Vagina (tissue), 2 donors: Measurements from ENCODE around the gene ACAT1.

Experiments
- CTCF ChIP-seq, 3 experiments: fragments of 450-650 bp in 2 of 3; fragments of 200-600 bp in 1 of 3; sonication (generic) in 1 of 3; IDR thresholded peaks; one replicate each; pipeline ENCODE4 v1.5.1; 2017 to 2019; ENCODE audit warnings: antibody characterized with exemption in 3 of 3, mild to moderate bottlenecking in 2 of 3, moderate library complexity in 2 of 3
- POLR2A ChIP-seq, 2 donors: fragments of 450-650 bp; IDR thresholded peaks; one replicate each; pipeline ENCODE4 v1.6.1; 2017; ENCODE audit warnings: antibody characterized with exemption in 2 of 2, mild to moderate bottlenecking in 2 of 2, moderate library complexity in 2 of 2

DNA sequence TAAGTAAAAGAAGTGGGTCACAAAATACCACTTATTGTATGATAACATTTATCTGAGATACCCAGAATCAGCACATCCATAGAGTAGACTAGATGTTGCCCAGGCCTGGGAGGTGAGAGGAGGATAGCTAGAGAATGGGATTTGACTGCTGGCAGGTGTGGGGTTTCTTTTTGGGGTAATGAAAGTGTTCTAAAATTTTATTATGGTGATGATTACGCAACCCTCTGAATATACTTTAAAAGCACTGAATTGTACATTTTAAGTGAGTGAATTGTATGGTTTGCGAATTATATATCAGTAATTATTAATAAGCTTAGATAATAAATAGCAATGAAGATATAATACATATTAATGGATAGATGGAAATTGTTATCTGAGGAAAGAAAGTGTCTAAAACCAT is 35.7 kb upstream of the ACAT1 start:
- TF ChIP-seq CTCF (IDR thresholded peaks at IDR 0.05) (no peak), POLR2A (IDR thresholded peaks at IDR 0.05) (no peak)
